Vagina (tissue), 2 donors: ENCODE results near the gene ACRBP. TPM values are rescaled to one million over a fixed set of nuclear protein-coding genes. Genes with fewer than 3 reads are reported as not detected.

Experiments used
- DNase-seq, 2 donors: peaks; one replicate each; pipeline ENCODE4 v3.0.0-alpha.2; 2017; ENCODE audit errors: extremely low spot score in 2 of 2
- H3K27ac ChIP-seq: fragments of 200-600 bp; sonication (generic); one replicate; pipeline ENCODE4 v1.5.1; 2019
- H3K27me3 ChIP-seq: fragments of 200-600 bp; sonication (generic); one replicate; pipeline ENCODE4 v1.5.1; 2019
- H3K36me3 ChIP-seq, 2 donors: fragments of 200-600 bp; sonication (generic); one replicate each; pipeline ENCODE4 v1.5.1; 2017 to 2019
- H3K4me1 ChIP-seq: fragments of 200-600 bp; sonication (generic); one replicate; pipeline ENCODE4 v1.5.1; 2019
- H3K4me3 ChIP-seq, 2 donors: fragments of 200-600 bp; sonication (generic); 1 replicate in 1 of 2; 2 replicates in 1 of 2; pipeline ENCODE4 v1.5.1; 2016 to 2019
- H3K9me3 ChIP-seq: fragments of 200-600 bp; sonication (generic); one replicate; pipeline ENCODE4 v1.5.1; 2019
- CTCF ChIP-seq, 3 experiments: fragments of 450-650 bp in 2 of 3; fragments of 200-600 bp in 1 of 3; sonication (generic) in 1 of 3; IDR thresholded peaks; one replicate each; pipeline ENCODE4 v1.5.1; 2017 to 2019; ENCODE audit warnings: antibody characterized with exemption in 3 of 3, mild to moderate bottlenecking in 2 of 3, moderate library complexity in 2 of 3
- POLR2A ChIP-seq, 2 donors: fragments of 450-650 bp; IDR thresholded peaks; one replicate each; pipeline ENCODE4 v1.6.1; 2017; ENCODE audit warnings: antibody characterized with exemption in 2 of 2, mild to moderate bottlenecking in 2 of 2, moderate library complexity in 2 of 2
- POLR2AphosphoS5 ChIP-seq, 2 donors: sonication (generic); formaldehyde crosslinking; IDR thresholded peaks; one replicate each; pipeline ENCODE4 v1.9.0; 2017; ENCODE audit warnings: antibody characterized with exemption in 2 of 2, mild to moderate bottlenecking in 2 of 2, low read depth in 1 of 2; ENCODE audit not compliant: insufficient read depth in 1 of 2
- intact Hi-C: fragments of 100-400 bp; cut with DNase I; formaldehyde crosslinking; loops from one replicate; pipeline ENCODE4 v1.15.1; 2023
- total RNA-seq: library from RNA; depleted of rRNA; stranded (reverse); fragments of >200 nt; gene quantifications from one replicate; pipeline ENCODE4 v1.2.3, GENCODE V29; 2016

Gene ACRBP
- total RNA-seq, 1 donor from 2014 or later, result 0.74 TPM

- Histone ChIP-seq H3K36me3 (no peaks in the 10 kb centered on the region), H3K27me3 (no peaks in the 10 kb centered on the region), H3K9me3 (no peaks in the 10 kb centered on the region), H3K4me1 (peaks cover 4% of the 10 kb centered on the region), H3K4me3 (no peak overlapping the region), H3K27ac (no peak overlapping the region)
- intact Hi-C loops, result no loop called here
- no peak for DNase-seq
- TF ChIP-seq POLR2A (IDR thresholded peaks at IDR 0.05) (no peak), POLR2AphosphoS5 (IDR thresholded peaks at IDR 0.05; ENCODE audit: insufficient read depth in 1 of 2, low read depth in 1 of 2) (no peak), CTCF (IDR thresholded peaks at IDR 0.05) (no peak)
Measured at GRCh38 chr12:6630736-6631135, 16.5 kb downstream of the ACRBP start.

DNA sequence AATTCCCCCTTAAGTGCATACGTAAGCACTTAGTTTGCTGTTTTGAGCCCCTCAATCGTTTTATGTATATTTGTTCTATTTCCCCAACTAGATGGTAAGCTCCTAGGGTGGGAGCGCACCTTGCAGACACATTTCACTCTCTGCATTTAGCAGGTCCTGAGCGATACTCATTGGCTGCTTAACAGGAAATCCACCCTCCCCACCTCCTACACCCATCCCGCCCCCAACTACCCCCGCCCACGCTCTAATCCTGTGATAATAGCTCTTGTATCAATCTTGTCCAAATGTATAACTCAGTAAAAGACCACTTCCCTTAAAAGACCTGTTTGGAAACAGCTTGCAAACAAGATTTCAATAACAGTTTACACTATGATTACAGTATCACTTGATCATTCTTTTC, 19.6 kb downstream of the ACRBP start:
- Histone ChIP-seq H3K4me3 (no peak overlapping the region), H3K27ac (no peak overlapping the region), H3K4me1 (no peaks in the 10 kb centered on the region), H3K9me3 (no peaks in the 10 kb centered on the region), H3K36me3 (no peaks in the 10 kb centered on the region), H3K27me3 (no peaks in the 10 kb centered on the region)
- intact Hi-C loops, result no loop called here
- TF ChIP-seq CTCF (IDR thresholded peaks at IDR 0.05) (no peak), POLR2A (IDR thresholded peaks at IDR 0.05) (no peak), POLR2AphosphoS5 (IDR thresholded peaks at IDR 0.05; ENCODE audit: insufficient read depth in 1 of 2, low read depth in 1 of 2) (no peak)
- DNase-seq, result no peak

- TF ChIP-seq CTCF (IDR thresholded peaks at IDR 0.05) (no peak), POLR2AphosphoS5 (IDR thresholded peaks at IDR 0.05; ENCODE audit: insufficient read depth in 1 of 2, low read depth in 1 of 2) (no peak), POLR2A (IDR thresholded peaks at IDR 0.05) (no peak)
- intact Hi-C loops, result no loop called here
- Histone ChIP-seq H3K9me3 (no peaks in the 10 kb centered on the region), H3K4me3 (no peak overlapping the region), H3K36me3 (no peaks in the 10 kb centered on the region), H3K27ac (no peak overlapping the region), H3K27me3 (no peaks in the 10 kb centered on the region), H3K4me1 (no peaks in the 10 kb centered on the region)
- no peak for DNase-seq
Measured at GRCh38 chr12:6626654-6627283, 20.5 kb downstream of the ACRBP start.

GRCh38 chr12:6620885-6621274, 26.4 kb downstream of the ACRBP start:
- TF ChIP-seq CTCF (IDR thresholded peaks at IDR 0.05), result no peak
- TF ChIP-seq POLR2AphosphoS5 (IDR thresholded peaks at IDR 0.05; ENCODE audit: insufficient read depth in 1 of 2, low read depth in 1 of 2), result no peak
- no peak for TF ChIP-seq POLR2A (IDR thresholded peaks at IDR 0.05)
- Histone ChIP-seq H3K4me1 (no peaks in the 10 kb centered on the region), H3K36me3 (no peaks in the 10 kb centered on the region), H3K9me3 (no peaks in the 10 kb centered on the region), H3K27ac (no peak overlapping the region), H3K27me3 (no peaks in the 10 kb centered on the region), H3K4me3 (no peak overlapping the region)
- no peak for DNase-seq
- intact Hi-C loops, result no loop called here

DNA sequence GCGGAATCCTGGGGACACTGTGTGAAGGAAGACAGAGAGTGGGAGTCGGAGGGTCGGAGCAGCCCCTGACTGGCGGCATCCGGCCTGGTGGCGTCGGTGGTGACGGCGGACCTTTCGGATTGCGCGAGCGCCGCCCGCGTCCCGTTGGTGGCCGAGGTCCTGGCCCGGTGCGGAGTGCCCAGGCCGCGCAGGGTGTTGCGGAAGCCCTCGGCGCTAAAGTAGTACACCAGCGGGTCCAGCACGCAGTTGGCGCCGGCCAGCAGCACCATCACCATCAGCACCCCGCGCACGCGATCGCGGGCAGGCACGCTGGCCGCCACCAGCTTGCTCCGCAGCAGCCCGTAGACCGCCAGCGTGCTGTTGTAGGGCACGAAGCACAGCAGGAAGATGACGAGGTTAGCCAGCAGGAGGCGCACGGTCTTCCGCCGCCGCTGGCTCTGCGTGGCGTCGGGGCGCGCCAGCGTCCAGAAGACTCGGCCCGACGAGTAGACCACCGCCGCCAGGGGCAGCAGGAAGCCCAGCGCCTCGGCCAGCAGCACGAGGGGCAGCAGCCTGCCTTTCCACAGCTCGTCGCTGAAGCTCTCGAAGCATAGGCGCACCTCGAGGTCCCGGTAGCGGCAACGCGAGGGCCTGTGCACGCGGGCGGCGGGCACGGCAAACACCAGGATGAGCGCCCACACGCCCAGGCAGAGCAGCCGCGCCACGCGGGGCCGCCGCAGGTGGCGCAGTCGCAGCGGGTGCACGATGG, 26.9 kb downstream of the ACRBP start:
- Histone ChIP-seq H3K27me3 (no peaks in the 10 kb centered on the region), H3K9me3 (no peaks in the 10 kb centered on the region), H3K36me3 (no peaks in the 10 kb centered on the region), H3K4me1 (no peaks in the 10 kb centered on the region), H3K4me3 (no peak overlapping the region), H3K27ac (no peak overlapping the region)
- intact Hi-C loops, result no loop called here
- TF ChIP-seq POLR2A (IDR thresholded peaks at IDR 0.05), result no peak
- peak in 1 of 3 experiments; percentile 21 for TF ChIP-seq CTCF (IDR thresholded peaks at IDR 0.05)
- no peak for DNase-seq
